ENCODE results near the gene TFRC. TPM values are rescaled to one million over a fixed set of nuclear protein-coding genes. Genes with fewer than 3 reads are reported as not detected.
A peak's percentile ranks its signal among the peaks of the same experiment; 100 is the strongest.
"Not testable (repeated sequence)": the region's sequence is repeated elsewhere in the genome, so short reads cannot be mapped to it uniquely, and the experiment has no call there.

TFRC gene
- 70.5 and 80.6 TPM in 2 replicates for total RNA-seq (2014; rRNA removed; shearing (Covaris generic))

- peak; percentile 99 for DNase-seq
- Histone ChIP-seq H3K4me3 (ENCODE audit: insufficient read depth, low read depth, low read length) (peak within 1 kb of the TSS; percentile 87), H3K36me3 (replicated peaks; ENCODE audit: control insufficient read depth, insufficient read depth, low read length) (no peaks in the 10 kb centered on the region), H3K27me3 (ENCODE audit: control insufficient read depth, insufficient read depth, low read length) (no peaks in the 10 kb centered on the region)
Measured at GRCh38 chr3:196081834-196082618, at the start of gene TFRC. Gene TFRC, minus strand, starts transcription at chr3:196082090. Its CDS starts 4,991 bp downstream, at chr3:196077099.

- no peaks in the 10 kb centered on the region for H3K27me3 ChIP-seq (ENCODE audit: control insufficient read depth, insufficient read depth, low read length)
- DNase-seq: no peak
- no peak overlapping the region for H3K4me3 ChIP-seq (ENCODE audit: insufficient read depth, low read depth, low read length)
- no peaks in the 10 kb centered on the region for H3K36me3 ChIP-seq (replicated peaks; ENCODE audit: control insufficient read depth, insufficient read depth, low read length)
Measured at GRCh38 chr3:196128172-196128843, 46.4 kb upstream of the TFRC start.

DNA sequence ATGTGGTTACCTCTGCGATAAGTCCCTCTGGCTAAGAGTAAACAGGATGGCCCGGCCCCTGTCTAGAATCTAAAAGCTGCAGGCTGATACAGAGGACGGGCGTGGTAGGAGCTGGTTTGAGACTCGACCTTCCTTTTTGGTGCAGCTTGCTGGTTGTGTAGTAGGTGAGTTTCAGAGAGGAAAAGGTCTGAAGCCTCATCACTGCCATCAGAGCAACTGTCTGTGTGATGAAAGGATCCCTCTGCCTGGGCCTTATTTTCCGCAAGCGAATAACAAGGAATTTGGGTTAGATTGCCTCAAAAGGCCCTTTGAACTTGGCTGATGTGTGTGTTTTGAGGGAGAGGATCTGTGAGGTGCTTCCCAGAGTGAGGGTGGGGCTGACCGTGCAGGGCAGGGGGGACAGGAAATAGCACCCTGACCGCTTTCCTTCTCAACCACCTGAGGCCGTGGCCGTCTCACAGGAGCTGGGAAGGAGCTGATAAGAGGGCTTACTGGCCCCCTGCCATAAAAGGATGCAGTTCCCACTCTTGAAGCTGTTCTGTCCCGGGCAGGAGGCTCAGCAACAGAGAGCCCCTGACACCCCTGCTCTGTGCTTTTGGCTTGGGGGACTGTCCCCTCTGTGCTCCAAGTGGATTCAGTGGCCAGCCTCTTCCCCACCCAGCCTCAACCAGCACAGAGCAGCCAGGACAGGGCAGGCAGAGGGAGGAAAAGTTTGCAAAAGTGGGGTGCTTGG, 45.6 kb upstream of the TFRC start:
- Histone ChIP-seq H3K27me3 (ENCODE audit: control insufficient read depth, insufficient read depth, low read length) (no peaks in the 10 kb centered on the region), H3K4me3 (ENCODE audit: insufficient read depth, low read depth, low read length) (no peak overlapping the region), H3K36me3 (replicated peaks; ENCODE audit: control insufficient read depth, insufficient read depth, low read length) (no peaks in the 10 kb centered on the region)
- no peak for DNase-seq

DNA sequence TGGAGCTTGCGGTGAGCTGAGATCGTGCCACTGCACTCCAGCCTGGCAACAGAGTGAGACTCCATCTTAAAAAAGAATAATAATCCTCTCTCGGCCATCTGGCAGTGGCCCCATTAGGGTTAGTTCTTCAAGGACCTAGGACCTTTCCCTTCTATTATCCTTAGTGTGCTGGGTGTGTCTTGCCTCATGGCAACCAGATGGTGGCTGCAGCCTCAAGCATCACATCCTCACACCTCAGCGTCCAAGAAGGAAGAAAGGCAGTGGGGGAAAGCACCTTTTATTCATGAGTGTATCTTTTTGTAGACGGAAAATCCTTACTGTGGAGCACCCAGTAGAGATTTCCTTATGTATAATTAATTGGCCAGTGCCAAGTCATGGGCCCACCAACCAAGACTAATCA, 42.7 kb upstream of the TFRC start:
- no peaks in the 10 kb centered on the region for H3K36me3 ChIP-seq (replicated peaks; ENCODE audit: control insufficient read depth, insufficient read depth, low read length)
- DNase-seq: no peak
- no peak overlapping the region for H3K4me3 ChIP-seq (ENCODE audit: insufficient read depth, low read depth, low read length)
- no peaks in the 10 kb centered on the region for H3K27me3 ChIP-seq (ENCODE audit: control insufficient read depth, insufficient read depth, low read length)

DNA sequence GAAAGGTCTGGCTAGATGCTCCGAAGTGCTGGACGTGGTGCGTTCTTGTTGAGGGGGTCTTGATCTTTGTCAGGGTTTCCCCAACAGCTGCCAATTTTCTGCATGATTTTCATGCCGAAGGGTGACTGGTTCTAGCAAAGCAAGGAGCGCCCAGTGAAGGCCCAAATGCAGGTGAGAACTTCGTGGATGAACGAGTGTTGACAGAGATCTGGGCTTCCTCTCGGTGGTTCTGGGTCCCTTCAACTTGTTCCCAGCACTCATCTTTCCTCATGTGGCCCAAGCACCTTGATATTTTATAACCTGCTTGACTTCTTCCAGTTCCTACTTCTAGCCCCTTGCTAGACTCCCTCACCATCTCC, 40.8 kb upstream of the TFRC start:
- DNase-seq: no peak
- no peak overlapping the region for H3K4me3 ChIP-seq (ENCODE audit: insufficient read depth, low read depth, low read length)
- H3K36me3 ChIP-seq (replicated peaks; ENCODE audit: control insufficient read depth, insufficient read depth, low read length): no peaks in the 10 kb centered on the region
- no peaks in the 10 kb centered on the region for H3K27me3 ChIP-seq (ENCODE audit: control insufficient read depth, insufficient read depth, low read length)

DNA sequence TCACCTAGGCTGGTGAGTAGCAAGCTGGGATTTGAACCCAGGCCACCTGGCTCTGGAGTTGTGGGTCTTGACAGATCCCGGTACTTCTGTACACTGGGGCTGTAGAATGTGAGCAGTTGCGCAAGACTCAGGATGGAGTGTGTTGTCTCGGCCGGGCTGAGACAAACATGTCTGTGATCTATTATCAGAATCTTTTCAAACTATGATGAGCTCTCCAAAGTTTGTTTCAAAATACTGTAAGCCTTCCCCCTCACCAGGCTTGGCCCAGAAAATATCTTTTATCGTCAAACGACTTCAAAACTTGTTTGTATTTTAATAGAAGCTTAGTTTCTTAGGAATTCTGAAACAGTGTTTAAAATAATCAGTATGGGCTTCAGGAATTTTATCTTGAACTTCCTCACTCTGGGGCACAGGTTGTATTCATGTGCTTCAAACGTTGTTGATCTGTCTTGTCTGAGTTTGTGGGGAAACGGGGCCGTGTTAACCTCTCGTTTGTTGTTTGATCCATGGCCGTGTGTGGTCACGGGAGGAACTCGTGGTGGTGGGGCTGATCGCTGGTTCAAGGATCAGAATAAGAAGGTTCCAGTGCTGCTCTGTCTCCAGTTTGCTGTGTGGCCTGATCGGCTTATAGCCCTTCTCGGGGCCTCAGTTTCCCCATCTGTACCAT, 40.3 kb upstream of the TFRC start:
- H3K27me3 ChIP-seq (ENCODE audit: control insufficient read depth, insufficient read depth, low read length): no peaks in the 10 kb centered on the region
- H3K36me3 ChIP-seq (replicated peaks; ENCODE audit: control insufficient read depth, insufficient read depth, low read length): no peaks in the 10 kb centered on the region
- DNase-seq: no peak
- no peak overlapping the region for H3K4me3 ChIP-seq (ENCODE audit: insufficient read depth, low read depth, low read length)

- DNase-seq: no peak
- no peaks in the 10 kb centered on the region for H3K27me3 ChIP-seq (ENCODE audit: control insufficient read depth, insufficient read depth, low read length)
- no peaks in the 10 kb centered on the region for H3K36me3 ChIP-seq (replicated peaks; ENCODE audit: control insufficient read depth, insufficient read depth, low read length)
- no peak overlapping the region for H3K4me3 ChIP-seq (ENCODE audit: insufficient read depth, low read depth, low read length)
Measured at GRCh38 chr3:196121066-196121465, 39.2 kb upstream of the TFRC start.

- H3K36me3 ChIP-seq (replicated peaks; ENCODE audit: control insufficient read depth, insufficient read depth, low read length): no peaks in the 10 kb centered on the region
- DNase-seq: no peak
- H3K4me3 ChIP-seq (ENCODE audit: insufficient read depth, low read depth, low read length): no peak overlapping the region
- H3K27me3 ChIP-seq (ENCODE audit: control insufficient read depth, insufficient read depth, low read length): no peaks in the 10 kb centered on the region
Measured at GRCh38 chr3:196120291-196120951, 38.5 kb upstream of the TFRC start.

- Histone ChIP-seq H3K4me3 (ENCODE audit: insufficient read depth, low read depth, low read length) (no peak overlapping the region), H3K27me3 (ENCODE audit: control insufficient read depth, insufficient read depth, low read length) (no peaks in the 10 kb centered on the region), H3K36me3 (replicated peaks; ENCODE audit: control insufficient read depth, insufficient read depth, low read length) (no peaks in the 10 kb centered on the region)
- no peak for DNase-seq
Measured at GRCh38 chr3:196117809-196118208, 35.9 kb upstream of the TFRC start.

GRCh38 chr3:196115678-196116083, 33.8 kb upstream of the TFRC start:
- no peak for DNase-seq
- no peak overlapping the region for H3K4me3 ChIP-seq (ENCODE audit: insufficient read depth, low read depth, low read length)
- H3K27me3 ChIP-seq (ENCODE audit: control insufficient read depth, insufficient read depth, low read length): no peaks in the 10 kb centered on the region
- no peaks in the 10 kb centered on the region for H3K36me3 ChIP-seq (replicated peaks; ENCODE audit: control insufficient read depth, insufficient read depth, low read length)

- DNase-seq: no peak
- no peaks in the 10 kb centered on the region for H3K27me3 ChIP-seq (ENCODE audit: control insufficient read depth, insufficient read depth, low read length)
- H3K36me3 ChIP-seq (replicated peaks; ENCODE audit: control insufficient read depth, insufficient read depth, low read length): no peaks in the 10 kb centered on the region
- no peak overlapping the region for H3K4me3 ChIP-seq (ENCODE audit: insufficient read depth, low read depth, low read length)
Measured at GRCh38 chr3:196111939-196112386, 30.1 kb upstream of the TFRC start.

- H3K36me3 ChIP-seq (replicated peaks; ENCODE audit: control insufficient read depth, insufficient read depth, low read length): no peaks in the 10 kb centered on the region
- no peaks in the 10 kb centered on the region for H3K27me3 ChIP-seq (ENCODE audit: control insufficient read depth, insufficient read depth, low read length)
- H3K4me3 ChIP-seq (ENCODE audit: insufficient read depth, low read depth, low read length): no peak overlapping the region
- DNase-seq: peak; percentile 80
Measured at GRCh38 chr3:196108075-196108743, 26.3 kb upstream of the TFRC start.

GRCh38 chr3:196104707-196105106, 22.8 kb upstream of the TFRC start:
- not testable (repeated sequence) for H3K4me3 ChIP-seq (ENCODE audit: insufficient read depth, low read depth, low read length); DNase-seq; H3K27me3 ChIP-seq (ENCODE audit: control insufficient read depth, insufficient read depth, low read length); H3K36me3 ChIP-seq (replicated peaks; ENCODE audit: control insufficient read depth, insufficient read depth, low read length)
